ENCODE data around the gene CDK5R2.

- TF ChIP-seq CTCF (conservative IDR thresholded peaks at IDR 0.05) (no peak), ZFX (IDR thresholded peaks at IDR 0.05) (no peak)
Observed at GRCh38 chr2:218982586-218983262, 23.3 kb downstream of the CDK5R2 start.

All from C4-2B (cell line).